SK-N-SH (cell line): ENCODE measurements around the gene ACOT9. TPM values are rescaled to one million over a fixed set of nuclear protein-coding genes. Genes with fewer than 3 reads are reported as not detected.

Experiments
- CTCF ChIA-PET: fragments of 300-600, 350-600 bp; formaldehyde crosslinking; extraction: SDS; loops from one replicate; lab custom pipeline; 2021; lab: Yijun Ruan, JAX
- POLR2A ChIA-PET: fragments of 350-600 bp; sonication (Branson Sonifier 250); formaldehyde crosslinking; extraction: SDS; loops from one replicate; lab custom pipeline; 2020; ENCODE audit warnings: antibody characterized with exemption, inconsistent platforms; lab: Yijun Ruan, JAX
- DNase-seq: peaks from one replicate; pipeline ENCODE4 v3.0.0; 2012
- H2AFZ ChIP-seq: fragments of 200-600 bp; sonication (generic); 2 replicates; pipeline ENCODE4 v1.8.1; 2016; ENCODE audit warnings: antibody characterized with exemption, mild to moderate bottlenecking, low read depth
- H3F3A ChIP-seq: fragments of 200-600 bp; sonication (generic); replicated peaks from 2 replicates; pipeline ENCODE3; 2016; ENCODE audit warnings: antibody characterized with exemption, mild to moderate bottlenecking; ENCODE audit not compliant: insufficient read depth
- H3K27ac ChIP-seq, 2 experiments: fragments of 200-500 bp in 1 of 2; fragments of 200-600 bp in 1 of 2; sonication (Bioruptor generic) in 1 of 2; sonication (generic), shearing (Covaris generic) in 1 of 2; 2 replicates each; pipeline versions ENCODE4 v1.5.1 to v1.6.1; 2014 to 2016; ENCODE audit warnings: low read depth in 2 of 2, inconsistent platforms in 1 of 2, low read length in 1 of 2, mild to moderate bottlenecking in 1 of 2, mixed read lengths in 1 of 2
- H3K27me3 ChIP-seq: fragments of 200-600 bp; sonication (generic), shearing (Covaris generic); 2 replicates; pipeline ENCODE4 v1.6.1; 2016; ENCODE audit warnings: mixed run types; ENCODE audit not compliant: insufficient read depth
- H3K36me3 ChIP-seq, 2 experiments: fragments of 200-500 bp in 1 of 2; fragments of 200-600 bp in 1 of 2; sonication (Bioruptor generic) in 1 of 2; sonication (generic) in 1 of 2; replicated peaks in 1 of 2; 2 replicates each; pipeline versions ENCODE3 to v1.5.1; 2014 to 2016; ENCODE audit warnings: low read length in 1 of 2, mild to moderate bottlenecking in 1 of 2; ENCODE audit not compliant: insufficient read depth in 2 of 2, control insufficient read depth in 1 of 2
- H3K4me1 ChIP-seq, 2 experiments: fragments of 200-500 bp in 1 of 2; fragments of 200-600 bp in 1 of 2; sonication (Bioruptor generic) in 1 of 2; sonication (generic), shearing (Covaris generic) in 1 of 2; 2 replicates each; pipeline versions ENCODE4 v1.5.1 to v1.6.1; 2014 to 2016; ENCODE audit warnings: low read depth in 1 of 2, low read length in 1 of 2, mixed run types in 1 of 2; ENCODE audit not compliant: insufficient read depth in 2 of 2, control insufficient read depth in 1 of 2
- H3K4me2 ChIP-seq: fragments of 200-600 bp; sonication (generic), shearing (Covaris generic); 2 replicates; pipeline ENCODE4 v1.6.1; 2017; ENCODE audit warnings: mixed run types
- H3K4me3 ChIP-seq, 2 experiments: fragments of 200-500 bp in 1 of 2; fragments of 200-600 bp in 1 of 2; sonication (Bioruptor generic) in 1 of 2; sonication (generic), shearing (Covaris generic) in 1 of 2; 2 replicates each; pipeline versions ENCODE4 v1.5.1 to v1.8.1; 2014 to 2016; ENCODE audit warnings: low read depth in 2 of 2, inconsistent platforms in 1 of 2, low read length in 1 of 2, mild to moderate bottlenecking in 1 of 2, mixed read lengths in 1 of 2, moderate library complexity in 1 of 2
- H3K79me2 ChIP-seq: fragments of 200-600 bp; sonication (generic); 2 replicates; pipeline ENCODE4 v1.8.1; 2017; ENCODE audit warnings: mild to moderate bottlenecking; ENCODE audit not compliant: insufficient read depth
- H3K9ac ChIP-seq: fragments of 200-600 bp; sonication (generic); 2 replicates; pipeline ENCODE4 v1.6.1; 2017; ENCODE audit warnings: mixed run types
- H3K9me2 ChIP-seq: fragments of 200-600 bp; sonication (generic); 2 replicates; pipeline ENCODE4 v1.6.1; 2017; ENCODE audit warnings: mixed run types
- H3K9me3 ChIP-seq: fragments of 200-600 bp; sonication (generic); 2 replicates; pipeline ENCODE4 v1.6.1; 2017; ENCODE audit warnings: mixed run types, mild to moderate bottlenecking, moderate library complexity
- H4K20me1 ChIP-seq: fragments of 200-600 bp; sonication (generic); 2 replicates; pipeline ENCODE4 v1.6.1; 2017; ENCODE audit warnings: mild to moderate bottlenecking, mixed run types; ENCODE audit not compliant: insufficient read depth
- ELF1 ChIP-seq: IDR thresholded peaks from 2 replicates; pipeline ENCODE4 v1.4.0; 2012
- EZH2phosphoT487 ChIP-seq: fragments of 200-600 bp; sonication (generic); IDR thresholded peaks from 2 replicates; pipeline ENCODE4 v1.6.1; 2017; ENCODE audit warnings: low read depth, mixed run types, mild to moderate bottlenecking, antibody characterized with exemption, moderate library complexity, borderline replicate concordance
- FOSL2 ChIP-seq: IDR thresholded peaks from 2 replicates; pipeline ENCODE4 v1.4.0; 2012; ENCODE audit warnings: low read depth, mild to moderate bottlenecking, moderate library complexity, borderline replicate concordance
- FOXJ3 ChIP-seq: sonication (generic); formaldehyde crosslinking; IDR thresholded peaks from 2 replicates; pipeline ENCODE4 v1.5.1; 2020; ENCODE audit warnings: mild to moderate bottlenecking, missing genetic modification reagents
- FOXM1 ChIP-seq: IDR thresholded peaks from 2 replicates; pipeline ENCODE4 v1.4.0; 2012; ENCODE audit warnings: low read depth, mild to moderate bottlenecking
- IRF3 ChIP-seq: fragments of 150-350 bp; IDR thresholded peaks from 2 replicates; pipeline ENCODE4 v1.6.1; 2016; ENCODE audit warnings: mild to moderate bottlenecking, low read depth, low read length
- JUND ChIP-seq: IDR thresholded peaks from 2 replicates; pipeline ENCODE4 v1.4.0; 2012
- MXI1 ChIP-seq: IDR thresholded peaks from 2 replicates; pipeline ENCODE4 v1.6.1; 2012; ENCODE audit warnings: mild to moderate bottlenecking, low read depth, low read length, improper control_type of control experiment
- NFIC ChIP-seq: IDR thresholded peaks from 2 replicates; pipeline ENCODE4 v1.4.0; 2012; ENCODE audit warnings: borderline replicate concordance
- PBX3 ChIP-seq: IDR thresholded peaks from 2 replicates; pipeline ENCODE4; 2012
- RAD21 ChIP-seq: IDR thresholded peaks from 2 replicates; pipeline ENCODE4 v1.6.1; 2012; ENCODE audit warnings: mild to moderate bottlenecking, low read length
- RCOR1 ChIP-seq: fragments of 150-350 bp; IDR thresholded peaks from 2 replicates; pipeline ENCODE4 v1.6.1; 2017; ENCODE audit warnings: antibody characterized with exemption, low read length
- RFX5 ChIP-seq: IDR thresholded peaks from 2 replicates; pipeline ENCODE4 v1.6.1; 2012; ENCODE audit warnings: mild to moderate bottlenecking, improper control_type of control experiment, low read length
- RXRA ChIP-seq: IDR thresholded peaks from 2 replicates; pipeline ENCODE4 v1.4.0; 2012; ENCODE audit warnings: low read depth, mild to moderate bottlenecking, borderline replicate concordance
- SMC3 ChIP-seq: IDR thresholded peaks from 2 replicates; pipeline ENCODE4 v1.6.1; 2012; ENCODE audit warnings: low read depth, low read length, improper control_type of control experiment
- TAF1 ChIP-seq: IDR thresholded peaks from 2 replicates; pipeline ENCODE4 v1.6.1; 2012; ENCODE audit warnings: low read depth, mild to moderate bottlenecking, low read length, moderate library complexity, borderline replicate concordance
- TEAD4 ChIP-seq: IDR thresholded peaks from 2 replicates; pipeline ENCODE4 v1.4.0; 2012; ENCODE audit warnings: mild to moderate bottlenecking, borderline replicate concordance; ENCODE audit not compliant: insufficient read depth
- ZBTB33 ChIP-seq: IDR thresholded peaks from 2 replicates; pipeline ENCODE4 v1.4.0; 2012; ENCODE audit warnings: low read depth, borderline replicate concordance
- WGBS: methylation state at CpG from one replicate; pipeline ENCODE4 v1.1.6; 2017; ENCODE audit warnings: low lambda C conversion rate; 5-methylcytosine and 5-hydroxymethylcytosine counted together
- polyA plus RNA-seq, 3 experiments: library from polyadenylated mRNA; depleted of rRNA; stranded (reverse); fragments of >200 nt; gene quantifications; 2 replicates each; pipeline ENCODE4 v1.2.3, GENCODE V29; 2012
- TF ChIP-seq, protein P1 (sequence below): fragments of 200-600 bp; sonication (generic); IDR thresholded peaks from 2 replicates; pipeline ENCODE4 v1.6.1; 2017; ENCODE audit warnings: antibody characterized with exemption, mild to moderate bottlenecking, moderate library complexity
- TF ChIP-seq, protein P2 (sequence below): IDR thresholded peaks from 2 replicates; pipeline ENCODE4 v1.4.0; 2012; ENCODE audit warnings: low read depth
- TF ChIP-seq, protein P3 (sequence below): fragments of 150-350 bp; IDR thresholded peaks from 2 replicates; pipeline ENCODE4 v1.6.1; 2017; ENCODE audit warnings: antibody characterized with exemption, low read length, low read depth, borderline replicate concordance
- TF ChIP-seq, protein P4 (sequence below): IDR thresholded peaks from 2 replicates; pipeline ENCODE4 v1.4.0; 2012; ENCODE audit warnings: low read depth, borderline replicate concordance

The ACOT9 gene
- polyA plus RNA-seq, 1 of the 3 experiments (the other 2 are of a cell fraction): 23.7 TPM

GRCh38 chrX:23742174-23742696 lies 841 bp downstream of the ACOT9 start:
- no peaks in the 10 kb centered on the region for H3K36me3 ChIP-seq
- peak overlapping the region; percentile 59 for H3K4me2 ChIP-seq
- no peaks in the 10 kb centered on the region for H3F3A ChIP-seq
- H3K9me3 ChIP-seq: no peaks in the 10 kb centered on the region
- CTCF ChIA-PET: interaction anchor here (0.5 to 2.4 kb wide), 2 partner anchors 58 to 160 kb away, joined by 3 to 15 read pairs; no protein-coding TSS in a partner anchor
- H4K20me1 ChIP-seq: peaks cover 19% of the 10 kb centered on the region
- peak overlapping the region; percentile 58 to 72 for H3K4me3 ChIP-seq
- peak; percentile 64 for DNase-seq
- H2AFZ ChIP-seq: no peak overlapping the region
- H3K9me2 ChIP-seq: no peaks in the 10 kb centered on the region
- no peaks in the 10 kb centered on the region for H3K27me3 ChIP-seq
- peak overlapping the region; percentile 87 for H3K9ac ChIP-seq
- 6% methylated on average over 6 of the region's 6 CpGs for WGBS
- POLR2A ChIA-PET: interaction anchor here (0.6 to 1.5 kb wide), 3 partner anchors 25 to 284 kb away, joined by 3 to 7 read pairs (median 3); no protein-coding TSS in a partner anchor
- peak overlapping the region; percentile 59 to 91; a peak in 3 of 4 replicates for H3K27ac ChIP-seq
- no peaks in the 10 kb centered on the region for H3K4me1 ChIP-seq
- H3K79me2 ChIP-seq: peaks cover 57% of the 10 kb centered on the region
- TF ChIP-seq FOXM1: no peak
- TF ChIP-seq, protein P1, sequence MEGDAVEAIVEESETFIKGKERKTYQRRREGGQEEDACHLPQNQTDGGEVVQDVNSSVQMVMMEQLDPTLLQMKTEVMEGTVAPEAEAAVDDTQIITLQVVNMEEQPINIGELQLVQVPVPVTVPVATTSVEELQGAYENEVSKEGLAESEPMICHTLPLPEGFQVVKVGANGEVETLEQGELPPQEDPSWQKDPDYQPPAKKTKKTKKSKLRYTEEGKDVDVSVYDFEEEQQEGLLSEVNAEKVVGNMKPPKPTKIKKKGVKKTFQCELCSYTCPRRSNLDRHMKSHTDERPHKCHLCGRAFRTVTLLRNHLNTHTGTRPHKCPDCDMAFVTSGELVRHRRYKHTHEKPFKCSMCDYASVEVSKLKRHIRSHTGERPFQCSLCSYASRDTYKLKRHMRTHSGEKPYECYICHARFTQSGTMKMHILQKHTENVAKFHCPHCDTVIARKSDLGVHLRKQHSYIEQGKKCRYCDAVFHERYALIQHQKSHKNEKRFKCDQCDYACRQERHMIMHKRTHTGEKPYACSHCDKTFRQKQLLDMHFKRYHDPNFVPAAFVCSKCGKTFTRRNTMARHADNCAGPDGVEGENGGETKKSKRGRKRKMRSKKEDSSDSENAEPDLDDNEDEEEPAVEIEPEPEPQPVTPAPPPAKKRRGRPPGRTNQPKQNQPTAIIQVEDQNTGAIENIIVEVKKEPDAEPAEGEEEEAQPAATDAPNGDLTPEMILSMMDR: no peak
- TF ChIP-seq RAD21: no peak
- TF ChIP-seq JUND: no peak
- no peak for TF ChIP-seq RFX5
- no peak for TF ChIP-seq EZH2phosphoT487
- no peak for TF ChIP-seq RXRA
- TF ChIP-seq, protein P2, sequence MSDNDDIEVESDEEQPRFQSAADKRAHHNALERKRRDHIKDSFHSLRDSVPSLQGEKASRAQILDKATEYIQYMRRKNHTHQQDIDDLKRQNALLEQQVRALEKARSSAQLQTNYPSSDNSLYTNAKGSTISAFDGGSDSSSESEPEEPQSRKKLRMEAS: peak; percentile 50; the same call in 1 of the 2 replicates
- TF ChIP-seq ZBTB33: no peak
- TF ChIP-seq SMC3: no peak
- no peak for TF ChIP-seq TEAD4
- no peak for TF ChIP-seq ELF1
- TF ChIP-seq, protein P3, sequence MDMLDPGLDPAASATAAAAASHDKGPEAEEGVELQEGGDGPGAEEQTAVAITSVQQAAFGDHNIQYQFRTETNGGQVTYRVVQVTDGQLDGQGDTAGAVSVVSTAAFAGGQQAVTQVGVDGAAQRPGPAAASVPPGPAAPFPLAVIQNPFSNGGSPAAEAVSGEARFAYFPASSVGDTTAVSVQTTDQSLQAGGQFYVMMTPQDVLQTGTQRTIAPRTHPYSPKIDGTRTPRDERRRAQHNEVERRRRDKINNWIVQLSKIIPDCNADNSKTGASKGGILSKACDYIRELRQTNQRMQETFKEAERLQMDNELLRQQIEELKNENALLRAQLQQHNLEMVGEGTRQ: no peak
- TF ChIP-seq NFIC: no peak
- TF ChIP-seq MXI1: peak; percentile 57; the same call in 1 of the 2 replicates
- TF ChIP-seq, protein P4, sequence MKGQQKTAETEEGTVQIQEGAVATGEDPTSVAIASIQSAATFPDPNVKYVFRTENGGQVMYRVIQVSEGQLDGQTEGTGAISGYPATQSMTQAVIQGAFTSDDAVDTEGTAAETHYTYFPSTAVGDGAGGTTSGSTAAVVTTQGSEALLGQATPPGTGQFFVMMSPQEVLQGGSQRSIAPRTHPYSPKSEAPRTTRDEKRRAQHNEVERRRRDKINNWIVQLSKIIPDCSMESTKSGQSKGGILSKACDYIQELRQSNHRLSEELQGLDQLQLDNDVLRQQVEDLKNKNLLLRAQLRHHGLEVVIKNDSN: peak; percentile 36; the same call in 1 of the 2 replicates
- TF ChIP-seq RCOR1: no peak
- no peak for TF ChIP-seq PBX3
- TF ChIP-seq TAF1: no peak
- TF ChIP-seq FOSL2: no peak
- TF ChIP-seq IRF3: no peak
- TF ChIP-seq FOXJ3 (CRISPR knock-in tag): no peak
